Stimulated activated CD4-positive, alpha-beta T cell treated with anti-CD3 and anti-CD28 coated beads, Interleukin-12 subunit alpha, Interleukin-12 subunit beta, amount 100 ng/mL, for 4 hours (primary cell): ENCODE measurements around the gene P2RY2.

Experiments used
- DNase-seq: peaks from one replicate; pipeline ENCODE4 v3.0.0-alpha.2; 2020

P2RY2 gene

GRCh38 chr11:73206801-73207200 is 11.3 kb upstream of the P2RY2 start:
- no peak for DNase-seq

DNA sequence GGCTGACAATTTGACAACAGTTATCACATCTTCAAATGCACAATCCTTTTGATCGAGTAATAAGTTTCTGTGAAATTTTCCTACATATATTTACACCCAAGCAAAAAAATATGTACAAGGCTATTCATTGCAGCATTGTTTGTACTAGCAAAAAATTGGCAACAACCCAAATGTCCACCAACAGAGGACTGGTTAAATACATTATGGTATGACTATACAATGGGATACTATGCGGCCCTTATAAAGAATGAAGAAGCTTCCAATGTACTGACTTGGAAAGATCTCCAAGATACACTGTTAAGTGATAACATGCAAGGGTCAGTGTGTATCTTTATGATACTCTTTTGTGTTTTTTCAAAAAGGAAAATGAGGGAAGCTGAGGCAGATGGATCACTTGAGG is 8.2 kb upstream of the P2RY2 start:
- no peak for DNase-seq

GRCh38 chr11:73210916-73211667 is 7.0 kb upstream of the P2RY2 start:
- no peak for DNase-seq

GRCh38 chr11:73213196-73214143 is 4.6 kb upstream of the P2RY2 start:
- no peak for DNase-seq

DNA sequence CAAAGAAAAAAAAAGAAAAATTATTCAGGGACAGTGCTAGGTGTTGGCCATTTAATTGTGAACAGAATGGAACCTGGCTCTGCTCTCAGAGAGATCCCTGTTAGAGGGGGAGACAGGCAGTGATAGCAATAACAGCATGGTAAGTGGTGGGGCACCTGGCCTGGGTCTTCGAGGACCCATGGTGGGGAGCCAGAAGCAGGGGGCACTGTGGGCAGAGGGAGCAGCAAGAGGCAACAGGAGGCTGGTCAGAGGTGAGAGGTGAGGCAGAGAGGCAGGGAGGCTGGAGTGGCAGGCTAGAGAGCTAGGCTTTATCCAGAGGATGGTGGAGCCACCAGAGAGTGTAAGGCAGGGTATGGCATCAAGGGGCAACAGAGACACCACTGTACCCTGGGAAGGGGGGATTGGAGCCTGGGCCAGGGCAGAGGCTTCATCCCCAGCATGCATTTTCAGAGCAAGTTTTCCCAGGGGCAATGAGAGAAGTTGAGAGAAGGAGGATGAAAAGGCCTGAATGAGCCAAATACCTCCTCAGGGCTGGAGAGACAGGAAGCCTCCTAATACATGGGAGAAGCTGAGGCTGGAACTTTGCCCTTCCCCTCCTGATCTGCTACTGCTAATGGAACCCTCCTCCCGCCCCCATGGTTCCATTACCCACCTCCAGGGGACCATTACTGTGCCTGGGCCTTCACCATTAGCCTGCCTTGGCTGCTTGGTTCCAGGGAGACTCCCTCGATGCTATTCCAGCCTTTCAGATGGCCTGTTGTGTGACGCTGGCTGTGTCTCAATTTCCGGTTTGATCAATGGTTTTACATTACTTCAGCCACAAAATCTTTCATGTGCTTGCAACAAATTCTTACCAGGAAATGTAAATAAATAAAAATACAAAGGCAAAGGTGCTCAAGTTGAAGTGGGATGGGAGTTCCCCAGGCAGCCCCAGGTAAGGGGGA is 2.6 kb upstream of the P2RY2 start:
- no peak for DNase-seq

DNA sequence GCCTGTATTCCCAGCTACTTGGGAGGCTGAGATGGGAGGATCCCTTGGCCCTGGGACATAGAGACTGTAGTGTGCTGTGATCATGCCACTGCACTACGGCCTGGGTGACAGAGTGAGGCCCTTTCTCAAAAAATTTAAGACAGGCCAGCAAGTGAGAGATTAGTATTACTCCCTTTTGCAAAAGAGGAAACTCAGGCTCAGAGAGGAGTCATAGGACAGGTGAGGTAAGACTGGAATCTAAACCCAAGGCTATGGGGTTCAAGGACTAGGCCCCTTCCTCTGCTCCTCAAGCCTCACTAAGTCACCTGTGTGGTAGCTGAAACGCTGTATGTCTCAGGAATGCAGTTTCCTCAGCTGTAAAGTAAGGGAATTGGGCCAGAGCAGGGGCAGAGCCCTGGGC is 1.6 kb upstream of the P2RY2 start:
- DNase-seq: no peak

DNA sequence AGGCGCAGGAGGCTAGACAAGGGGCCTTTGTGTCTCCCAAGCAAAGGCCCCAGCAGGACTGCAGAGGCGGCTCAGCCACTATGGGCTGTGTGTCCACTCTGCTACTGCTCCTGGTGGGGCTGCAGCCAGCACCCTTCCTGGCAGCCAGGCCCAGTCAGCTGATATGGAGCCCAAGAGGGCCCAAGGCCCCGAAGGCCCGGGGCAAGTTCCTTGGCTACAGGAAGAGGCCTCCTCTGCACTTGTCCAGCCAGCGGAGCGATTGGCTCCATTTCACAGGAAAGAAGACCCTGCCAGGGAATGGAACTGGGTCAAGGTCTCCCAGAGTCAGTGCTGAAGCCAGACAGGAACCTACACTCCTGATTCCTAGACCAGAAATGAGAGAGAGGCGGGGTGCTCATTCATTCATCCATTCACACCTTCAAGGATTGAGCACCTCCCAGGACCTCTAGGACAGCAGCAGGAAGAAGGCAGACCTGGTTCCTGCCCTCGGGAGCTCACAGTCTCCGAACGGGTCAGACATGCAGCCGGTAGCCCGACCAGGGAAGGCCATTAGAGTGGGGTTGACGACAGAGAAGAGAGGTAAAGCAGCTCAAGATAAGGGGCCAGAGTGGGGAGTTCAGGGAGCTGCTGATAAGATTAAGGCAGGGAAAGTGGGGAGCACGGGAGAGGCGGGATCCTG is 811 bp upstream of the P2RY2 start:
- no peak for DNase-seq

DNA sequence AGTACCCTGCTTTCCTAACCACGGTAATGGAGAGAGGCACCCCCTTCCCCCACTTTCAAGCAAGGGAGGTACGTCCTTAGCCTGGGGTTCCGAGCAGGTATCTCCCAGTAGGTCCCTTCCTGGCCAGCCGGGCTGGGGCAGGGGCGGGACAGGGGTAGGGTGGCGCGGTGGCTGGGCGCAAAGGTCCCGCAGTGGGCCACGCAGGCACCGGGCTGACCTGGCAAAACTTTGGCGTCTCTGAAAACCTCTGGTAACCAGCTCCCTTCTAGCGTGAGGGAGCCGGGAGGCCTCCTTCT is 323 bp upstream of the P2RY2 start:
- DNase-seq: no peak

GRCh38 chr11:73218830-73219215 is 742 bp downstream of the P2RY2 start:
- DNase-seq: no peak

DNA sequence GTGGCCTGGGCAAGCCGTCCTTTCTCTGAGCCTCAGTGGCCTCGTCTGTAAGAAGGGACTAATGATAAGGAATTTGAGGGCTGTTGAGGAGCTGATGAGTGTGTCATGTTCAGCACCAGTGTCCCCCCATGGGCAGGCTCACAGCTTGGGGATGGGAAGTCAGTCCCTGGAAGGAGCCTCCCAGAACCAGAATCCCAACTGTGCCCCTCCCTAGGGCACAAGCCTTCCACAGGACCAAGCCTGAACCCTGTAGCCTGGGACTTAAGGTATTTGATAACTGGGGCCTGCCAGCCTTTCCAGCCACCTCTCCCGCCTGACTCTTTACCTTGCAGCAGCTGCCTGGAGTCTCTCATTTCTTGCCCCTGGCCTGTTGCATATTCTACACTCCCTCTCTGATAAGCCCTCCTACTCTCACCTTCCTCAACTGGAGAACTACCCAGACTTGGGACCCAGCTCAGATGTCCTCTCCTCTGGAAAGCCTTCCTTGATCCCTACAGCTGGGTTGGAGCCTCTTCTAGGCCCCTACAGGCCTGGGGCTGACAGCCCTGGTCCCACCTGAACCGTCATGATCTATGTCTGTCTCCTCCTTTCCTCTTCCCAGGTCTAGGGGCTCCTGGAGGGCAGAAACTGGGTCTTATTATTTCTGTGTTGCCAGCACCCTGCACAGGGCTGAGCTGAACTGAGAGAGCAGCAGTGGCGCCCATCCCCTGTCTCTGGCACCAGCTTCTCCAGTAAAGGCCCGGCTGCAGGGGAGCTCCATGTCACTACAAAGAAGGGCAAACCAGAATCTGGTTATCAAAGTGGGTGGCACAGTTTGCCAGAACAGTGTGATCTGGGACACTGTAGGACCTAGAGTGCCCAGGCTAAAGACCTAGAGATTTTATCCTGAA is 1.6 kb downstream of the P2RY2 start:
- no peak for DNase-seq

DNA sequence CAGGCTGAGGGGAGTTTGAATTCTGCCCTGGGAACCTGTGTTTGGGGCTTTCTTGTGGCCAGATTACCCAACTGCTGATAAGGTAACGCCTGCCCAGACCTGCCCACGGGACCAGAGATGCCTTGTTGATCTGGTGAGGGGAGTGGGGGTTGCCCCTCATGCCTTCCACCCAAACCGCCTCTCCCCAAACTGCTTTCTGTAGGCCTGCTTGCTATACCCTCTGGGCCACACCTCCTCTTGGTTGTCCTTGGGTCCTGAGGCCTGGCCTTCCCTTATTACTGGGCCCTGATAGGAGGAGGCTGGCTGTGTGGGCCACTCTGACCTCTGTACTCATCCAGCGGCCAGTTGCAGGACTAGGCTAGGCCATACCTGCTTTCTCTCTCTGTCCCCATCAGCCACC is 3.4 kb downstream of the P2RY2 start:
- no peak for DNase-seq

DNA sequence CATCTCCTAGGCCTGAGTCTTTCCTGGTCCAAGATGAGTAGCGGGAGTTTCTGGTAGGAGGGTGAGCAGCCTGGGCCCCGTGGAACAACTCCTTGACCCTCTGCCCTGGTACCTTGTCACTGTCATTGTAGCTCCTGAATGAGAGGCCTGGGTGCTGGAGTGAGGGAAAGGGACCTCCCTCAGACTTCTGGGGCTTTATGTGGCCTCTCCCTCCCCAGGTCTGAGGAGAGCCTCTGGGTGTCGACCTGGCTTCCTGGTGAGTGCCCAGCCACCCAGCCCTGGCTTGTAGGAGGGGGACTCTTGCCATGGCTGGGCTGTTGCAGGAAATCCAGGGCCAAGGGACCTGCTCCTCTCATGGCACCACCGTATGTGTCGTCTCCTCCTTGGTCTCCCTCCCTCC is 3.9 kb downstream of the P2RY2 start:
- no peak for DNase-seq

DNA sequence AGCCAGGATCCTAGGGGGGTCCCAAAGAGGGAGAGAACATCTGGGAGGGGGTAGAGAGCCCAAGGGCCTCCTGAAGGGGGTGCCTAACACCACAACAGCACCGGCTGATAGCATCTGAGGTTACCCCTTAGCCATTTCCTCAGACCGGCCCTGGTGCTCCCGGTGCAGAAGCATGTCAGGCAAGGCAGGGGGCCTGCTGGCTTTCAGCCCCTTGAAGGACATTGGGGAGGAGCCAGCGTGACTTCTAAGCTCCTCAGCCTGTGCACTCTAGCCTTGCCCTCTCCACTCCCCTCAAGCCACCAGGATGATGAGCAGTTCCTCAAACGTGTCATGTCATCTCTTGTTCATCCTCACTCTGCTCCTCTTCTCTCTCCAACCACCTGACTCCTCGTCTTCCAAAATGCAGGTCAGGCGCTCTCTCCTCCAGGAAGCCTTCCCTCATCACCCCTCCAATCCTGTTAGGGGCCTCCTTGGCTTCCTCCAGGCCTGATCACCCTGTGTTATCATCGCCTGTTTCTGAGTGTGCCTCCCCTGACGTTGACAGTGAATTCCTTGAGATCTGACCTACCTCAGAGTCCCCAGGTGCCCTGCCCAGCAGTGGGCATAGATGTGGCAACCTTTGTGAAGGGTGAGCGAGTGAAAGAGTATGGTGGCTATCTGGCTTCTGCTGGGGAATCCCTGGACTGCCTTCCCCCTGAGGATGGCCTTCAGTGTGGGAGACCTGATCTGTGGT is 6.1 kb downstream of the P2RY2 start:
- DNase-seq: no peak

- DNase-seq: no peak
Observed at GRCh38 chr11:73225001-73225686, 7.1 kb downstream of the P2RY2 start.

DNA sequence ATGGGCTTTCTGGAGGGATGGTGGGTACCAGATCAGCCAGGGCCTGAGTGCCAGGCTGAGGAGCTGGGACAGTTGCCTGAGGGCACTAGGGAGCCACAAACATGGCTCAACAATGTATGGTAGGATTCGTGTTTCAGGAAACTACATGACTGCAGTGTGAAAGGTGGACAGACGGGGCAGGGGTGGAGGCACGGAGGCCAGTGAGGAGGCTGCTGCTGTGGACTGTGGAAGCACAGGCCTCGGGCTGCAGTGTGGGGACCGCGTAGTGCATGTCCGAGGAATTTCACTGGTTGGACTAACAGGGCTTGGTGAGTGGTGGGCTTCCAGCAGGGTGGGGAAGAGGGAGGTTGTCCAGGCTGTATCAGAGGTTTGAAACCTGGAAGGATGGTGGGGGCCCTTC is 7.8 kb downstream of the P2RY2 start:
- DNase-seq: no peak

DNA sequence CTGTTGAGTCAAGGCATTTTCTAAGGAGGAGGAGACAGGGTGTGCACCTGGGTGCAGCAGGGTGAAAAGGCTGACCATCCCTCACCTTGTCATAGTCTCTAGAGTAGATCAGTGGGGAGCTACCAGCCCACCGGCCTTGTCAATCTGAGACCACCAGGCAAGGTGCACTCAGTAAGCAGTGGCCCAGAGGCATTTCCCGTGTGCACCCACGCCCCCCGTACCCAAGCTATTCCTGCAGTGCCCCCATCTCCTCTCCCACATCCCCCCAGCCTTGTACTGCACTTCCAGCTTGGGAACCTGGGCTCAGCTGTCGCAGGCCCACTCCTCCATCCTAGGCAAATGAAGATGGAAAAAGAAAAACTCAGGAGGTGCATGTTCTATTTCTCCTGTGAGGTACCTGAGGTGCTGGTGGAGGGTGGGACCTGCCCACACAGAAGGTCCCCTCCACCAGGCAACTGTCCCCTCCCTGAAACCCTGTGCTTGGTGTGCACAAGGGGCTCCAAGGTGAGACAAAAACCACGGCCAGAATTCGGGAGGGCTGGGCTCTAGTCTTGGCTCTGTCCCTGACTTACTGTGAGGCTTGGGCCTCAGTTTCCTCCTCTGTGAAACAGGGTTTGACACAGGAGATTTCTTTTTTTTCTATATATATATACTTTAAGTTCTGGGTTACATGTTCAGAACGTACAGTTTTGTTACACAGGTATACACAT is 8.4 kb downstream of the P2RY2 start:
- no peak for DNase-seq

- no peak for DNase-seq
Observed at GRCh38 chr11:73227571-73228211, 9.6 kb downstream of the P2RY2 start.

DNA sequence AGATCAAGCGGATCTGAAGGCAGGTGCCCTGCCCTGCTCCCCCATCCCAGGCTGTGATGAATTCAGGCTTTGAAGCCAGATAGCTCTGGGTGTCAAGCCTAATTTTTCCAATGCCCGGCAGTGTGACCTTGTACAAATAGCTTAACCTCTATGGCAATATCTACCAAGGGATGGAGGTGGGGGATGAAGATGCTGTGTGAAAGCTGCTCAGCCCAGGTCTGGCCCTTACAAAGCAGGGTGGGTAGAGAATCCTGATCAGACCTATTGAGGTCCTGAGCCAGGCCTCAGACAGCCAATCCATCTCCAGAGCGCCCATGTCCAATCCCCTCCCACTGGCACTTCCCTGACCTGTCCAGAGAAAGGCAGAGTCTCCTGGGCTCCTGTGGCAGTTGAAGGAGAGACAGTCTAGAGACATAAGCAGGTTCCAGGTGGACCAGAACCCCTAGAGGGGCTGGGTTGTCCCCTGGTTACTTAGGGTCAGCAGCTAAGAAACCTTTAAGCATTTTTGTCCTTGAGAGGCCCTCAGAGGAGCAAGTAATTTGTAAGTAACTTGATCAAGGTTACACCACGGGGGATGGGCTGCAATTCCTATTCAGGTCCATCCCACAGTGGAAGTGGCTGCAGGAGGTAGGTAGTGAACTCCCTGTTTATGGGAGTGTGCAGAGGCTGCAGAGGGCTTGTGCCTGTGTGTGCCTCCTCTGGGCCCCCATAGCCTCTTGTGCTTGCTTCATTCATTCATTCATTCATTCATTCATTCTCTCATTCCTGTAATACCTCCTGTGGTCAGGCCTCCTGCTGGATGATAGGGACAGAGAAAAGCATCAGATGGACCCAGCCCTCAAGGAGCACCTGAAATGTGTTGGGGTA is 10.4 kb downstream of the P2RY2 start:
- no peak for DNase-seq
